ENCODE data around the gene KLHL35.

GRCh38 chr11:75461151-75461550 lies 28.1 kb upstream of the KLHL35 start:
- TF ChIP-seq ZNF331 (CRISPR knock-in tag; IDR thresholded peaks at IDR 0.05; ENCODE audit: low read depth) (no peak), CTCF (conservative IDR thresholded peaks at IDR 0.05; ENCODE audit: low read depth in 2 of 2) (no peak), EZH2phosphoT487 (IDR thresholded peaks at IDR 0.05; ENCODE audit: unreplicated experiment) (no peak), EZH2 (IDR thresholded peaks at IDR 0.05; ENCODE audit: low read depth, unreplicated experiment) (no peak), POLR2AphosphoS5 (IDR thresholded peaks at IDR 0.05; ENCODE audit: low read depth) (no peak), REST (IDR thresholded peaks at IDR 0.05; ENCODE audit: unreplicated experiment) (no peak), NANOG (IDR thresholded peaks at IDR 0.05; ENCODE audit: borderline replicate concordance) (no peak), CREB1 (CRISPR knock-in tag; IDR thresholded peaks at IDR 0.05; ENCODE audit: low read depth) (no peak), ETS1 (IDR thresholded peaks at IDR 0.05) (no peak)

All from GM23338 (cell line).